HPDE6-E6E7 (cell line): ENCODE data around the gene PLA2G2F.

ENCODE experiments used
- DNase-seq: peaks from one replicate; pipeline ENCODE4 v3.0.0; 2011; ENCODE audit warnings: missing footprints; ENCODE audit errors: extremely low spot score

The PLA2G2F gene

GRCh38 chr1:20138961-20139550 is at the start of gene PLA2G2F:
Gene PLA2G2F, plus strand, starts transcription at chr1:20139323. Its CDS starts 105 bp downstream, at chr1:20139428.
- DNase-seq: no peak

- DNase-seq: no peak
These were observed 49.6 kb upstream of the PLA2G2F start for GRCh38 chr1:20089328-20090077.

GRCh38 chr1:20090119-20090518 is 49.0 kb upstream of the PLA2G2F start:
- no peak for DNase-seq

- DNase-seq: no peak
These were observed 48.5 kb upstream of the PLA2G2F start for GRCh38 chr1:20090641-20091040.

- no peak for DNase-seq
These were observed 45.8 kb upstream of the PLA2G2F start for GRCh38 chr1:20093303-20093702.

GRCh38 chr1:20093940-20094391 is 45.2 kb upstream of the PLA2G2F start:
- DNase-seq: no peak

- DNase-seq: no peak
These were observed 43.3 kb upstream of the PLA2G2F start for GRCh38 chr1:20095564-20096434.

GRCh38 chr1:20096840-20097447 is 42.2 kb upstream of the PLA2G2F start:
- no peak for DNase-seq

GRCh38 chr1:20099533-20099932 is 39.6 kb upstream of the PLA2G2F start:
- no peak for DNase-seq

- peak; percentile 71 for DNase-seq
These were observed 38.3 kb upstream of the PLA2G2F start for GRCh38 chr1:20100632-20101355.

- peak; percentile 40 for DNase-seq
These were observed 36.2 kb upstream of the PLA2G2F start for GRCh38 chr1:20102875-20103274.

- DNase-seq: no peak
These were observed 33.3 kb upstream of the PLA2G2F start for GRCh38 chr1:20105856-20106255.

- no peak for DNase-seq
These were observed 31.8 kb upstream of the PLA2G2F start for GRCh38 chr1:20107351-20107750.

- no peak for DNase-seq
These were observed 31.3 kb upstream of the PLA2G2F start for GRCh38 chr1:20107796-20108195.

GRCh38 chr1:20108366-20109123 is 30.6 kb upstream of the PLA2G2F start:
- no peak for DNase-seq

GRCh38 chr1:20109223-20109856 is 29.8 kb upstream of the PLA2G2F start:
- DNase-seq: no peak

GRCh38 chr1:20110679-20111078 is 28.4 kb upstream of the PLA2G2F start:
- DNase-seq: peak; percentile 60

GRCh38 chr1:20111452-20111851 is 27.7 kb upstream of the PLA2G2F start:
- no peak for DNase-seq

- DNase-seq: no peak
These were observed 26.7 kb upstream of the PLA2G2F start for GRCh38 chr1:20112279-20113000.
